22Rv1 (cell line): ENCODE data around the gene MDK.

Source experiments
- CTCF ChIP-seq: fragments of 450-650 bp; IDR thresholded peaks from 2 replicates; pipeline ENCODE4 v1.5.1; 2017; ENCODE audit warnings: mild to moderate bottlenecking
- ZFX ChIP-seq: fragments of 450-650 bp; IDR thresholded peaks from 2 replicates; pipeline ENCODE4 v1.6.1; 2017; ENCODE audit warnings: antibody characterized with exemption, borderline replicate concordance

- no peak for TF ChIP-seq CTCF
- TF ChIP-seq ZFX = no peak
Measured at GRCh38 chr11:46345881-46346484, 35.5 kb upstream of the MDK start.
